GM21786 (cell line): ENCODE data around the gene CLDN17.

Experiments
- ATAC-seq: cut with Tn5 transposase; IDR thresholded peaks from one replicate; pipeline ENCODE4 v1.9.1; 2021; ENCODE audit not compliant: unreplicated experiment

The CLDN17 gene

DNA sequence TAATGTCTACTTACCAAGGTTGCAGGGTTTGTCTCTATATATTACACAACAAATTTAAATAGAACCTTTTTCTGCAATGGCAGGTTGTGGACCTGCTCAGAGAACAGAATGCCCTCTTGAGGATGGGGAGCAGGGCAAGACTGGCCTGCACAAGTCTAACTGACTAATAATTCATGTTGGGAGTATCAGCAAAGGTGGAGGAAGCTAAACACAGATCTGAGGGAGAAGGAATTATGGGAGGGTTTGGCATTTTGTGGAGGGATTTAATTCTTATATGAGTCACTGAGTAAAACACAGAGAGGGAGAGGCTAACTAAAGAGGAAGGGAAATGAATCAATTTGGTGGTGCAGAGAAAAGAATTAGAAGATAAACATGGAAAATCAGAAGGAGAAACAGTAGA is 40.0 kb downstream of the CLDN17 start:
- no peak for ATAC-seq

DNA sequence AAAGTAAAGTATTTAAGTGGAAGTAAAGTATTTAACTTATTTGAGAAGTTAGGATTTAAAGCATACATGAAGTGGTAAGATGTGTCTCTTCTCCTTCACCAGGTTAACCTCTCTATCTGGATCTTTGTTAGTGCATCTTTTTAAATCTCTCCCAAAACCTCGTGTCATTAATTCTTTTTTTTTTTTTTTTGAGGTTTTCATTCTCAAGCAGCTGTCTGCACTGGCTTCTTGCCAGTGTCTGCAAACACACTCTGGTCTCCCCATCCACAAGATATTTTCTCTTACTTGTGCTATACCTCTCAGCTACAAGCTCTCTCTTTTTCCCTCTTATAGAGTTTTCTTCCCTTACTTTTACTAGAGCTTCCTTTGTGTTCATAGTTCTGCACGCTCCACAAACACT is 49.0 kb downstream of the CLDN17 start:
- ATAC-seq = no peak

DNA sequence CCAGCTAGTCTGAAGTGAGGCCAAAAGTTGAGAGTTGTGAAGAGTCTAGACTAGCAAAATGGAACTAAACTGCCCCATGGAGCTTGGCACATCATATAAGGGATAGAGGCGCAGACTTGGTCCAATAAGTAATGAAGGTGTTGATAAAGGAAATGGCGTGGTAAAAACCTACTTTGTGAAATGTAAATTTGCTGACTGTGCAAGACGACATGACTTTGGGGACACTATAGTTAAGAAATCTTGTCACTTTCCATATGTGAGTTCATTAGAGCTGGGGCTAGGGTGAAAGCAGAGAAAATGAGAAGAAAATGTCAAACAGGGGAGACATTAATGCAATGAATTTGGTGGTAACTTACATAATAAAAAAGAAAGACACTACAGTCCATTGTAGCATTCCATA is 50.1 kb downstream of the CLDN17 start:
- no peak for ATAC-seq
